H1 (cell line): ENCODE data around the gene ITGB4.

Experiments used
- EP300 ChIP-seq, 2 experiments: IDR thresholded peaks; 1 replicate in 1 of 2; 2 replicates in 1 of 2; pipeline ENCODE4 v1.6.1; 2011 to 2012; ENCODE audit warnings: low read depth in 2 of 2, low read length in 2 of 2, mild to moderate bottlenecking in 2 of 2, borderline replicate concordance in 1 of 2, inconsistent platforms in 1 of 2, moderate library complexity in 1 of 2
- EZH2 ChIP-seq: fragments of 200-600 bp; sonication (generic); IDR thresholded peaks from 2 replicates; pipeline ENCODE4 v1.7.1; 2012; ENCODE audit warnings: low read depth, mild to moderate bottlenecking, moderate library complexity, low read length, inconsistent platforms; ENCODE audit not compliant: severe bottlenecking
- KDM1A ChIP-seq: fragments of 200-600, 300-600 bp; sonication (generic); IDR thresholded peaks from 2 replicates; pipeline ENCODE4 v1.7.1; 2016; ENCODE audit warnings: mild to moderate bottlenecking, low read length, borderline replicate concordance
- POLR2A ChIP-seq, 2 experiments: IDR thresholded peaks; 1 replicate in 1 of 2; 2 replicates in 1 of 2; pipeline ENCODE4 v1.6.1; 2011; ENCODE audit warnings: low read depth in 2 of 2, low read length in 2 of 2, mild to moderate bottlenecking in 2 of 2; ENCODE audit errors: control extremely low read depth in 1 of 2
- POLR2AphosphoS5 ChIP-seq: IDR thresholded peaks from 2 replicates; pipeline ENCODE4 v1.6.1; 2011; ENCODE audit warnings: low read depth, low read length
- RAD21 ChIP-seq, 2 experiments: IDR thresholded peaks in 1 of 2; conservative IDR thresholded peaks in 1 of 2; 2 replicates each; pipeline ENCODE4 v1.6.1; 2011; ENCODE audit warnings: low read depth in 2 of 2, low read length in 2 of 2, improper control_type of control experiment in 1 of 2, inconsistent platforms in 1 of 2, mild to moderate bottlenecking in 1 of 2, moderate library complexity in 1 of 2
- RNF2 ChIP-seq: fragments of 200-900, 300-1000 bp; sonication (generic); IDR thresholded peaks from 2 replicates; pipeline ENCODE4 v1.7.1; 2016; ENCODE audit warnings: borderline replicate concordance, low read depth, mild to moderate bottlenecking, antibody characterized with exemption, low read length; ENCODE audit not compliant: poor library complexity, severe bottlenecking; ENCODE audit errors: missing control alignments
- RXRA ChIP-seq: IDR thresholded peaks from 2 replicates; pipeline ENCODE4 v1.6.1; 2011; ENCODE audit warnings: low read depth, mild to moderate bottlenecking, low read length, moderate library complexity; ENCODE audit not compliant: insufficient read depth
- TF ChIP-seq, protein P1 (sequence below), 3 experiments: IDR thresholded peaks; 1 replicate in 2 of 3; 2 replicates in 1 of 3; pipeline versions ENCODE4 v1.5.1 to v1.6.1; 2011; ENCODE audit warnings: low read length in 3 of 3, mild to moderate bottlenecking in 3 of 3, inconsistent platforms in 2 of 3, low read depth in 1 of 3, moderate library complexity in 1 of 3; ENCODE audit not compliant: insufficient read depth in 1 of 3; ENCODE audit errors: control extremely low read depth in 1 of 3

DNA sequence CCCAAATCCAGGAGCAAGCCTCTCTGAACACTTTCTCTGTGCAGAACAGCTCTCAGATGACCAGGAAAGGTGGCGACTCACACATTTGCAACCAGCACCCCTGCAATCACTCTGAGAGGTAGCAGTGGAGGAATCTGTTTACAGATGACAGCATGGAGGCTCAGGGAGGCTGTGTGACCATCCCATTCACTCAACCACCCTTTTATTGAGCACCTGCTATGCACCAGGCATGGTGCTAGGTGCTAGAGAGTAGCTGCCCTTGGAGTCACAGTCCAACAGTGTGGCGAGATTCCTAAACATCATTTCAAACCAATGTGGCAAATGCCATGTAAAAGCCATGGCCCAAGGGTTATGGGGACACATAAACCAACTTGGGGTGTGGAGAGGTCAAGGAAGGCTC is 1.5 kb upstream of the ITGB4 start:
- TF ChIP-seq, protein P1, sequence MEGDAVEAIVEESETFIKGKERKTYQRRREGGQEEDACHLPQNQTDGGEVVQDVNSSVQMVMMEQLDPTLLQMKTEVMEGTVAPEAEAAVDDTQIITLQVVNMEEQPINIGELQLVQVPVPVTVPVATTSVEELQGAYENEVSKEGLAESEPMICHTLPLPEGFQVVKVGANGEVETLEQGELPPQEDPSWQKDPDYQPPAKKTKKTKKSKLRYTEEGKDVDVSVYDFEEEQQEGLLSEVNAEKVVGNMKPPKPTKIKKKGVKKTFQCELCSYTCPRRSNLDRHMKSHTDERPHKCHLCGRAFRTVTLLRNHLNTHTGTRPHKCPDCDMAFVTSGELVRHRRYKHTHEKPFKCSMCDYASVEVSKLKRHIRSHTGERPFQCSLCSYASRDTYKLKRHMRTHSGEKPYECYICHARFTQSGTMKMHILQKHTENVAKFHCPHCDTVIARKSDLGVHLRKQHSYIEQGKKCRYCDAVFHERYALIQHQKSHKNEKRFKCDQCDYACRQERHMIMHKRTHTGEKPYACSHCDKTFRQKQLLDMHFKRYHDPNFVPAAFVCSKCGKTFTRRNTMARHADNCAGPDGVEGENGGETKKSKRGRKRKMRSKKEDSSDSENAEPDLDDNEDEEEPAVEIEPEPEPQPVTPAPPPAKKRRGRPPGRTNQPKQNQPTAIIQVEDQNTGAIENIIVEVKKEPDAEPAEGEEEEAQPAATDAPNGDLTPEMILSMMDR (IDR thresholded peaks at IDR 0.05; ENCODE audit: control extremely low read depth in 1 of 3, insufficient read depth in 1 of 3, low read depth in 1 of 3, low read length in 3 of 3) = no peak
- no peak for TF ChIP-seq POLR2A (IDR thresholded peaks at IDR 0.05; ENCODE audit: control extremely low read depth in 1 of 2, low read depth in 2 of 2, low read length in 2 of 2)
- no peak for TF ChIP-seq RXRA
- TF ChIP-seq RNF2 = no peak
- TF ChIP-seq POLR2AphosphoS5 = no peak
- no peak for TF ChIP-seq RAD21 (IDR thresholded peaks at IDR 0.05 in 1 of 2, conservative IDR thresholded peaks at IDR 0.05 in 1 of 2; ENCODE audit: low read depth in 2 of 2, low read length in 2 of 2)
- no peak for TF ChIP-seq EZH2
- TF ChIP-seq KDM1A = no peak
- no peak for TF ChIP-seq EP300 (IDR thresholded peaks at IDR 0.05; ENCODE audit: borderline replicate concordance in 1 of 2, low read depth in 2 of 2, low read length in 2 of 2)
